Neural progenitor cell (in vitro differentiated cells): ENCODE data around the gene PLA2R1. TPM values are rescaled to one million over a fixed set of nuclear protein-coding genes. Genes with fewer than 3 reads are reported as not detected.

Experiments used
- DNase-seq: peaks from one replicate; pipeline ENCODE4 v3.0.0-alpha.2; 2016; ENCODE audit warnings: low spot score
- H2AFZ ChIP-seq: fragments of 200-600 bp; sonication (generic); replicated peaks from 2 replicates; pipeline ENCODE4 v1.6.1; 2016; ENCODE audit warnings: antibody characterized with exemption
- H3F3A ChIP-seq: fragments of 200-600 bp; sonication (generic); 2 replicates; pipeline ENCODE4 v1.6.1; 2016; ENCODE audit warnings: antibody characterized with exemption, low read depth
- H3K27ac ChIP-seq: fragments of 200-600 bp; sonication (generic); 2 replicates; pipeline ENCODE4 v1.5.1; 2016; ENCODE audit warnings: mild to moderate bottlenecking
- H3K27me3 ChIP-seq: fragments of 200-600 bp; sonication (generic); 2 replicates; pipeline ENCODE4 v1.6.1; 2016; ENCODE audit warnings: mild to moderate bottlenecking, moderate library complexity
- H3K36me3 ChIP-seq: fragments of 200-600 bp; sonication (generic); 2 replicates; pipeline ENCODE4 v1.5.1; 2016
- H3K4me1 ChIP-seq: fragments of 200-600 bp; sonication (generic); 2 replicates; pipeline ENCODE4 v1.6.1; 2016; ENCODE audit warnings: mixed run types
- H3K4me2 ChIP-seq: fragments of 200-600 bp; sonication (generic); 2 replicates; pipeline ENCODE4 v1.6.1; 2016
- H3K4me3 ChIP-seq: fragments of 200-600 bp; sonication (generic); 2 replicates; pipeline ENCODE4 v1.5.1; 2016
- H3K79me2 ChIP-seq: fragments of 200-600 bp; sonication (generic); 2 replicates; pipeline ENCODE4 v1.6.1; 2016; ENCODE audit warnings: low read depth
- H3K9ac ChIP-seq: fragments of 200-600 bp; sonication (generic); 2 replicates; pipeline ENCODE4 v1.6.1; 2016
- H3K9me3 ChIP-seq: fragments of 200-600 bp; sonication (generic); 2 replicates; pipeline ENCODE4 v1.5.1; 2016; ENCODE audit warnings: low read depth
- H4K20me1 ChIP-seq: fragments of 200-600 bp; sonication (generic); 2 replicates; pipeline ENCODE4 v1.6.1; 2016; ENCODE audit warnings: low read depth
- H3K27ac Mint-ChIP-seq: 3 replicates; pipeline ENCODE4 v1.8.0; 2021; ENCODE audit warnings: mixed read lengths
- H3K27me3 Mint-ChIP-seq: 2 replicates; pipeline ENCODE4 v1.8.0; 2022; ENCODE audit warnings: low read depth, mild to moderate bottlenecking, inconsistent platforms, moderate library complexity, mixed read lengths; ENCODE audit not compliant: insufficient read depth
- H3K36me3 Mint-ChIP-seq: 3 replicates; pipeline ENCODE4 v1.8.0; 2021; ENCODE audit warnings: mixed read lengths
- H3K4me1 Mint-ChIP-seq: 3 replicates; pipeline ENCODE4 v1.8.0; 2021; ENCODE audit warnings: mixed read lengths
- H3K4me3 Mint-ChIP-seq: 3 replicates; pipeline ENCODE4 v1.8.0; 2021; ENCODE audit warnings: mild to moderate bottlenecking, moderate library complexity, mixed read lengths
- H3K9me3 Mint-ChIP-seq: 3 replicates; pipeline ENCODE4 v1.8.0; 2020; ENCODE audit warnings: mixed read lengths
- CTCF ChIP-seq: fragments of 200-600 bp; sonication (generic); IDR thresholded peaks from 2 replicates; pipeline ENCODE4 v1.5.1; 2017; ENCODE audit warnings: antibody characterized with exemption, mild to moderate bottlenecking
- EZH2 ChIP-seq: fragments of 200-600 bp; sonication (generic); IDR thresholded peaks from 2 replicates; pipeline ENCODE4 v1.6.1; 2017; ENCODE audit warnings: antibody characterized with exemption, mild to moderate bottlenecking, moderate library complexity
- EZH2phosphoT487 ChIP-seq: fragments of 200-600 bp; sonication (generic); IDR thresholded peaks from 2 replicates; pipeline ENCODE4 v1.6.1; 2017; ENCODE audit warnings: antibody characterized with exemption
- total RNA-seq: library from RNA; depleted of rRNA; stranded (reverse); fragments of >200 nt; gene quantifications from 2 replicates; pipeline ENCODE4 v1.2.3, GENCODE V29; 2015; ENCODE audit warnings: low replicate concordance

The PLA2R1 gene
- total RNA-seq, 1 donor from 2014 or later: 0.45 TPM

GRCh38 chr2:159892990-159893810, 169.2 kb downstream of the PLA2R1 start:
- H3K27me3 Mint-ChIP-seq: peaks cover 4% of the 10 kb centered on the region
- no peaks in the 10 kb centered on the region for H3K36me3 Mint-ChIP-seq
- Histone ChIP-seq H3K4me3 (no peak overlapping the region), H3K36me3 (no peaks in the 10 kb centered on the region), H3K9me3 (no peaks in the 10 kb centered on the region), H3K79me2 (no peaks in the 10 kb centered on the region), H3K27me3 (peaks cover 39% of the 10 kb centered on the region), H3K4me2 (no peak overlapping the region), H3K27ac (no peak overlapping the region), H3F3A (no peaks in the 10 kb centered on the region), H3K9ac (no peak overlapping the region), H4K20me1 (no peaks in the 10 kb centered on the region), H2AFZ (no peak overlapping the region), H3K4me1 (peaks cover 12% of the 10 kb centered on the region)
- no peaks in the 10 kb centered on the region for H3K9me3 Mint-ChIP-seq
- no peak for DNase-seq
- no peak for TF ChIP-seq EZH2
- H3K27ac Mint-ChIP-seq: no peak overlapping the region
- no peak overlapping the region for H3K4me3 Mint-ChIP-seq
- H3K4me1 Mint-ChIP-seq: peaks cover 28% of the 10 kb centered on the region

- Histone ChIP-seq H3K4me2 (no peak overlapping the region), H3K4me3 (no peak overlapping the region), H3K9me3 (no peaks in the 10 kb centered on the region), H3K27me3 (peaks cover 28% of the 10 kb centered on the region), H3F3A (no peaks in the 10 kb centered on the region), H4K20me1 (no peaks in the 10 kb centered on the region), H3K9ac (no peak overlapping the region), H3K27ac (no peak overlapping the region), H2AFZ (no peak overlapping the region), H3K79me2 (no peaks in the 10 kb centered on the region), H3K4me1 (peaks cover 9% of the 10 kb centered on the region), H3K36me3 (no peaks in the 10 kb centered on the region)
- Mint-ChIP-seq H3K9me3 (no peaks in the 10 kb centered on the region), H3K36me3 (no peaks in the 10 kb centered on the region), H3K4me3 (no peak overlapping the region), H3K27ac (no peak overlapping the region), H3K4me1 (peaks cover 23% of the 10 kb centered on the region), H3K27me3 (peaks cover 4% of the 10 kb centered on the region)
- no peak for TF ChIP-seq EZH2phosphoT487
- TF ChIP-seq EZH2: no peak
- TF ChIP-seq CTCF: no peak
- DNase-seq: no peak
Measured at GRCh38 chr2:159891917-159892730, 170.3 kb downstream of the PLA2R1 start.

GRCh38 chr2:159891267-159891588, 171.2 kb downstream of the PLA2R1 start:
- no peak for DNase-seq
- Histone ChIP-seq H3K27ac (no peak overlapping the region), H3K27me3 (peaks cover 19% of the 10 kb centered on the region), H3K4me2 (no peak overlapping the region), H2AFZ (no peak overlapping the region), H3K79me2 (no peaks in the 10 kb centered on the region), H3K4me3 (no peak overlapping the region), H3K36me3 (no peaks in the 10 kb centered on the region), H3K9me3 (no peaks in the 10 kb centered on the region), H4K20me1 (no peaks in the 10 kb centered on the region), H3K4me1 (peaks cover under 1% of the 10 kb centered on the region), H3K9ac (no peak overlapping the region), H3F3A (no peaks in the 10 kb centered on the region)
- H3K9me3 Mint-ChIP-seq: no peaks in the 10 kb centered on the region
- peaks cover 16% of the 10 kb centered on the region for H3K4me1 Mint-ChIP-seq
- peaks cover 4% of the 10 kb centered on the region for H3K27me3 Mint-ChIP-seq
- no peak overlapping the region for H3K27ac Mint-ChIP-seq
- no peak overlapping the region for H3K4me3 Mint-ChIP-seq
- H3K36me3 Mint-ChIP-seq: no peaks in the 10 kb centered on the region
- TF ChIP-seq CTCF: no peak
- TF ChIP-seq EZH2: no peak
- TF ChIP-seq EZH2phosphoT487: no peak
